ENCODE results near the gene INSIG2.
"Not testable (repeated sequence)": the region's sequence is repeated elsewhere in the genome, so short reads cannot be mapped to it uniquely, and the experiment has no call there.

INSIG2 gene

GRCh38 chr2:118059919-118060478, 28.3 kb upstream of the INSIG2 start:
- in situ Hi-C loops (cut with MboI; ENCODE audit: low sequenced_read_pairs) = no loop called here

GRCh38 chr2:118061135-118061955, 26.9 kb upstream of the INSIG2 start:
- in situ Hi-C loops (cut with MboI; ENCODE audit: low sequenced_read_pairs) = no loop called here

- in situ Hi-C loops (cut with MboI; ENCODE audit: low sequenced_read_pairs) = no loop called here
Measured at GRCh38 chr2:118062048-118062447, 26.2 kb upstream of the INSIG2 start.

GRCh38 chr2:118062669-118063068, 25.6 kb upstream of the INSIG2 start:
- in situ Hi-C loops (cut with MboI; ENCODE audit: low sequenced_read_pairs) = no loop called here

GRCh38 chr2:118065015-118065706, 23.1 kb upstream of the INSIG2 start:
- in situ Hi-C loops (cut with MboI; ENCODE audit: low sequenced_read_pairs) = no loop called here

GRCh38 chr2:118065921-118066511, 22.3 kb upstream of the INSIG2 start:
- in situ Hi-C loops (cut with MboI; ENCODE audit: low sequenced_read_pairs) = no loop called here

GRCh38 chr2:118077636-118078247, 10.5 kb upstream of the INSIG2 start:
- in situ Hi-C loops (cut with MboI; ENCODE audit: low sequenced_read_pairs) = no loop called here

- in situ Hi-C loops (cut with MboI; ENCODE audit: low sequenced_read_pairs) = no loop called here
Measured at GRCh38 chr2:118078734-118079133, 9.5 kb upstream of the INSIG2 start.

- in situ Hi-C loops (cut with MboI; ENCODE audit: low sequenced_read_pairs) = no loop called here
Measured at GRCh38 chr2:118084491-118085089, 3.7 kb upstream of the INSIG2 start.

- in situ Hi-C loops (cut with MboI; ENCODE audit: low sequenced_read_pairs) = no loop called here
Measured at GRCh38 chr2:118085173-118086023, 2.9 kb upstream of the INSIG2 start.

- in situ Hi-C loops (cut with MboI; ENCODE audit: low sequenced_read_pairs) = no loop called here
Measured at GRCh38 chr2:118086024-118086633, 2.1 kb upstream of the INSIG2 start.

GRCh38 chr2:118089139-118089800, 999 bp downstream of the INSIG2 start:
- in situ Hi-C loops (cut with MboI; ENCODE audit: low sequenced_read_pairs) = no loop called here

- in situ Hi-C loops (cut with MboI; ENCODE audit: low sequenced_read_pairs) = no loop called here
Measured at GRCh38 chr2:118090387-118091139, 2.3 kb downstream of the INSIG2 start.

GRCh38 chr2:118091140-118091478, 2.8 kb downstream of the INSIG2 start:
- in situ Hi-C loops (cut with MboI; ENCODE audit: low sequenced_read_pairs) = no loop called here

GRCh38 chr2:118091631-118092030, 3.4 kb downstream of the INSIG2 start:
- in situ Hi-C loops (cut with MboI; ENCODE audit: low sequenced_read_pairs) = no loop called here

- in situ Hi-C loops (cut with MboI; ENCODE audit: low sequenced_read_pairs) = not testable (repeated sequence)
Measured at GRCh38 chr2:118094102-118094501, 5.8 kb downstream of the INSIG2 start.

GRCh38 chr2:118094503-118094902, 6.2 kb downstream of the INSIG2 start:
- in situ Hi-C loops (cut with MboI; ENCODE audit: low sequenced_read_pairs) = no loop called here

GRCh38 chr2:118095610-118096009, 7.3 kb downstream of the INSIG2 start:
- in situ Hi-C loops (cut with MboI; ENCODE audit: low sequenced_read_pairs) = no loop called here

All from HL-60/S4 (cell line).